Suppressor macrophage (primary cell): ENCODE measurements around the gene FAF1.

Experiments
- DNase-seq, 4 experiments: peaks; one replicate each; pipeline ENCODE4 v3.0.0-alpha.2; 2020 to 2022

FAF1 gene

GRCh38 chr1:50620680-50621329 lies 339.3 kb downstream of the FAF1 start:
- DNase-seq: no peak

- DNase-seq: no peak
Measured at GRCh38 chr1:50615036-50615750, 344.9 kb downstream of the FAF1 start.

- DNase-seq: no peak
Measured at GRCh38 chr1:50611675-50612074, 348.4 kb downstream of the FAF1 start.

- DNase-seq: no peak
Measured at GRCh38 chr1:50610563-50610962, 349.5 kb downstream of the FAF1 start.

GRCh38 chr1:50609508-50609907 lies 350.6 kb downstream of the FAF1 start:
- DNase-seq: no peak

GRCh38 chr1:50605186-50605875 lies 354.7 kb downstream of the FAF1 start:
- peak; percentile 41 to 61 (median 48) for DNase-seq

GRCh38 chr1:50604580-50604979 lies 355.5 kb downstream of the FAF1 start:
- DNase-seq: no peak

- no peak for DNase-seq
Measured at GRCh38 chr1:50603274-50604271, 356.5 kb downstream of the FAF1 start.

GRCh38 chr1:50599546-50599945 lies 360.5 kb downstream of the FAF1 start:
- DNase-seq: no peak

- DNase-seq: no peak
Measured at GRCh38 chr1:50595874-50596273, 364.2 kb downstream of the FAF1 start.

GRCh38 chr1:50593515-50593914 lies 366.6 kb downstream of the FAF1 start:
- DNase-seq: no peak

GRCh38 chr1:50591598-50591997 lies 368.5 kb downstream of the FAF1 start:
- no peak for DNase-seq

- no peak for DNase-seq
Measured at GRCh38 chr1:50582346-50582745, 377.7 kb downstream of the FAF1 start.

GRCh38 chr1:50570066-50570468 lies 390.0 kb downstream of the FAF1 start:
- no peak for DNase-seq

- no peak for DNase-seq
Measured at GRCh38 chr1:50568782-50569181, 391.3 kb downstream of the FAF1 start.

- DNase-seq: no peak
Measured at GRCh38 chr1:50566405-50566804, 393.7 kb downstream of the FAF1 start.

- DNase-seq: no peak
Measured at GRCh38 chr1:50564417-50564816, 395.6 kb downstream of the FAF1 start.

- no peak for DNase-seq
Measured at GRCh38 chr1:50562106-50562505, 398.0 kb downstream of the FAF1 start.

- no peak for DNase-seq
Measured at GRCh38 chr1:50559421-50559820, 400.6 kb downstream of the FAF1 start.

- no peak for DNase-seq
Measured at GRCh38 chr1:50553921-50554320, 406.1 kb downstream of the FAF1 start.

- no peak for DNase-seq
Measured at GRCh38 chr1:50548243-50548642, 411.8 kb downstream of the FAF1 start.

- DNase-seq: no peak
Measured at GRCh38 chr1:50542362-50542761, 417.7 kb downstream of the FAF1 start.

GRCh38 chr1:50538476-50538875 lies 421.6 kb downstream of the FAF1 start:
- DNase-seq: no peak
